Neuron (in vitro differentiated cells): ENCODE data around the gene AHCYL1.
A peak's percentile ranks its signal among the peaks of the same experiment; 100 is the strongest.

ENCODE experiments used
- H2AFZ ChIP-seq: one replicate; pipeline ENCODE4 v1.6.1; 2013; ENCODE audit warnings: low read depth, mild to moderate bottlenecking, inconsistent platforms, low read length, moderate library complexity
- H3K27me3 ChIP-seq: one replicate; pipeline ENCODE4 v1.6.1; 2013; ENCODE audit warnings: low read length; ENCODE audit not compliant: insufficient read depth
- H3K36me3 ChIP-seq: one replicate; pipeline ENCODE4 v1.6.1; 2013; ENCODE audit warnings: low read length; ENCODE audit not compliant: insufficient read depth
- H3K4me1 ChIP-seq: one replicate; pipeline ENCODE4 v1.6.1; 2013; ENCODE audit warnings: low read length; ENCODE audit not compliant: insufficient read depth
- H3K4me3 ChIP-seq: 2 replicates; pipeline ENCODE4 v1.5.1; 2013; ENCODE audit warnings: mild to moderate bottlenecking, low read length, moderate library complexity
- H3K9me3 ChIP-seq: one replicate; pipeline ENCODE4 v1.6.1; 2013; ENCODE audit warnings: low read length

The AHCYL1 gene

GRCh38 chr1:109979489-109980091 lies 5.0 kb upstream of the AHCYL1 start:
- no peaks in the 10 kb centered on the region for H3K27me3 ChIP-seq
- H2AFZ ChIP-seq = no peak overlapping the region
- H3K9me3 ChIP-seq = no peaks in the 10 kb centered on the region
- H3K36me3 ChIP-seq = no peaks in the 10 kb centered on the region
- no peak overlapping the region for H3K4me3 ChIP-seq
- H3K4me1 ChIP-seq = peaks cover 6% of the 10 kb centered on the region

DNA sequence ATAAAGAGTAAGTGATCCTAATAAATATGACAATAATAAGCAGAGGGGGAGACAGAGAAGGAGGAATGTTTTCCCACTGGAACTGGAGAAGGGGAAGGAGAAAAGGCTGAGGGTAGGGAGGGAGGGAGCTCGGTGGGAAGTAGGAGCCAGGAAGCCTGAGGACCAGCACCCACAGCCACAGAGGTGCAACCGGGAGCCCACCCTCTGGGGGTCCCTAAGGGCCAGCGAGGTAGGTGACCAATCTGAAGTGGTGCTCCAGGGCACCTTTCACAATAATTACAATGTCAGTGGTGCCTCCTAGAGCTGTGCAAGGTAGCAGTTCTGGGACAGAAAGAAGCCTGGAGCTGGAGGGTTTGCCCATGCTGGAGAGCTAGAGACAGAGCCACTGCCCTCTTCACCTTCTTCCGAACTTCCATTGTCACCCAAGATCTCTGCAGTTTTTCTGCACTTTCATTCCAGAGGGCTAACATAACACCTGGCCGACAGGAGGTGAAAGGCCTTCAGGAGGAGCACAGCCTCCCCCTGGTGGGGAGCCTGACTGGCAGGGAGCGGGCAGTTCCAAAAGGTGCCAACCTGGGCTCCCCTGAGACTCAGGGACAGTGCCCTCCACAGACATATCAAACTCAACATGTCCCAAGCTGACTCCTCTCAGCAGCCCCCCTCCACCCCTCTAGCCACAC lies 4.1 kb upstream of the AHCYL1 start:
- Histone ChIP-seq H3K36me3 (no peaks in the 10 kb centered on the region), H3K4me1 (peaks cover 8% of the 10 kb centered on the region), H3K4me3 (no peak overlapping the region), H3K27me3 (no peaks in the 10 kb centered on the region), H2AFZ (no peak overlapping the region), H3K9me3 (no peaks in the 10 kb centered on the region)

- no peaks in the 10 kb centered on the region for H3K27me3 ChIP-seq
- no peak overlapping the region for H3K4me3 ChIP-seq
- no peaks in the 10 kb centered on the region for H3K9me3 ChIP-seq
- H3K4me1 ChIP-seq = peaks cover 13% of the 10 kb centered on the region
- no peaks in the 10 kb centered on the region for H3K36me3 ChIP-seq
- H2AFZ ChIP-seq = no peak overlapping the region
These were observed 3.6 kb upstream of the AHCYL1 start for GRCh38 chr1:109981004-109981335.

DNA sequence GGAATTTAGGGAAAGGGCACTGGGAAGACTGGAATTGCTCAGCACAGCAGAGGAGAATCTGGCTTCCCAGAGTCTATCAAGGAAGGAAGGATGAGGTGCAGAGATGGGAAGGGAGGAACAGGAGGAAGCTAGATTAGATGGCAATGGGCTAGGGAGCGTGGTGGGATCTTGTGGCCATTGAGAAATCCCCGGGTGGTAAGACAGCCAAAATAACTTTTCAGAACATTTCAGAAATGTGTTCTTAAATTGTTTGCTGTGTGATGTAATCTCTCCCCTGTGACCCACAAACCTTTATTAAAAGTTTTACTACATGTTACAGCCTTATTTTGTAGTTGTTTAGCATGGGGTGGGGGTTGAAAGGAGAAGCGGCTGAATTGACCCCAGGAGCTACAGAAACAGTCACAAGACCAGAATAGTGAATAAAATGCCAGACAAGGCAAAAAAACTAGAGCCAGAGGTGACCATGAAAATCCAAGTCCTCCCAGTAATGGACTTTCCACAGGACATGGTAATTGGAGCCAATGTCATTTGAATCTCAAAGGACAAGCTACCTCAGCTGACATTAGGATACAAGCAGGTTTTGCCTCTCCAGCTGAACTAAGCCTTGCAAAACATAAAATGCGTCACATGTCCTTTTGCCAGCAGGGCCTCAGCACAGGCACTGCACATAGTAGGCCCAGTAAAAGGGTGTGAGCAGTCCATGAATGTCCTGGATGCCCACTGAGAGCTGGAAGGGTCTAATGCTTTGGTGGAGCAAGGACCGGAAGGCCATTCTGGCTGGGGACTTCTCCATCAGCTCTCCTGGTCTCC lies 980 bp upstream of the AHCYL1 start:
- Histone ChIP-seq H3K4me3 (peak overlapping the region; percentile 97), H3K4me1 (peaks cover 28% of the 10 kb centered on the region), H2AFZ (peak overlapping the region; percentile 28), H3K36me3 (peaks cover 7% of the 10 kb centered on the region), H3K27me3 (no peaks in the 10 kb centered on the region), H3K9me3 (peaks cover 2% of the 10 kb centered on the region)

DNA sequence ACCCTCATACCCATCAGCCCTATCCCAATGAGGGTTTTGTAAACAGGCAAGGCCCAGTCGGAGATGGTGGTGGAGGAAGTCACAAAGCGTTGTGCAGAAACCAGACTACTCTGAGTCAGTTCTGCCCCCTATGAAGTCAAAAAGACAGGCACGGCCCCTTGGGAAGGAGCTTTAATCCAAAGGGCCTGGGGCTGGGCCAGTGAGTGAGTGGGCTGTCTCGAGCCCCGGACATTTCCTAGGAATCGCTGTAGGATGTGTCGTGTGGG lies 442 bp upstream of the AHCYL1 start:
- Histone ChIP-seq H3K9me3 (peaks cover 4% of the 10 kb centered on the region), H3K27me3 (no peaks in the 10 kb centered on the region), H3K4me3 (peak overlapping the region; percentile 97), H3K4me1 (peaks cover 28% of the 10 kb centered on the region), H2AFZ (peak overlapping the region; percentile 28), H3K36me3 (peaks cover 10% of the 10 kb centered on the region)

DNA sequence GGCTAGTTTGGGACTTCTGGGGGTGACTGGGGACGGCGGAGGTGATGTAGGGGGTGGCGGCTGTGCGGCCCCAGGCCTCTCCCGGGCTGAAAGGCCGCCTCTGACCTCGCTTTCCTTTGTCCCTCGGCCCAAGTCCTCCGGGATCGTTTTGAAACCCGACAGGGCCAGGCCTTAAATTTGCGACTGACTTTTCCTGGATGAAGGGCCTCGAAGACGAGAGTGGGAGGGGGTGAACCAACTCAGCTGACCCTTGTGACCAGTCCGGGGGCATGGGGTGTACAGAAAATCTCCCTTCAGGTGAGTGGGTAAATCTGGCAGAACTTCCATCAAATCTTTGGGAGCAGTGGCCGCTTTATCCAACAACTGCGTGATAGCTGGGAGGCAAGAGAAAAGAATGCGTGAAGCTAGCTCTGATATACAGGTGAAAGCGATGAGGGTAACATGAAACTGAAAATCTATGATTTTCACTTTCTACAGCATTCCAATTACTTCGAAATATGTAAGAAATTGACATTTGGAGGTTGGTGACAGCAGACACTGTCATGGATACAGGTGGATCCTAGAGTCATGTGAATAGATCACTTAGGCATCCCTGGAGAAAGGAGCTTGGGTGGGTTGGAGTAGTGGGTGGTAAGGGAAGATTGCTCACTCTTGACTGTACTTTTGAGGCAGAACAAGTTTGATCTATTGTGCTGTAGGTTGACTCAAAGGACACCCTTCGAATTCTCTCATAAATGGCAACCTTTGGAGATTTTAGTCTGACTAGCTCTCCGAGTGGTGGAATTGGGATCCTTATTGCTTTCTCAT lies 885 bp downstream of the AHCYL1 start:
- peak overlapping the region; percentile 97 for H3K4me3 ChIP-seq
- H3K4me1 ChIP-seq = peaks cover 28% of the 10 kb centered on the region
- peaks cover 5% of the 10 kb centered on the region for H3K9me3 ChIP-seq
- peak overlapping the region; percentile 19 for H2AFZ ChIP-seq
- H3K36me3 ChIP-seq = peaks cover 18% of the 10 kb centered on the region
- H3K27me3 ChIP-seq = no peaks in the 10 kb centered on the region

DNA sequence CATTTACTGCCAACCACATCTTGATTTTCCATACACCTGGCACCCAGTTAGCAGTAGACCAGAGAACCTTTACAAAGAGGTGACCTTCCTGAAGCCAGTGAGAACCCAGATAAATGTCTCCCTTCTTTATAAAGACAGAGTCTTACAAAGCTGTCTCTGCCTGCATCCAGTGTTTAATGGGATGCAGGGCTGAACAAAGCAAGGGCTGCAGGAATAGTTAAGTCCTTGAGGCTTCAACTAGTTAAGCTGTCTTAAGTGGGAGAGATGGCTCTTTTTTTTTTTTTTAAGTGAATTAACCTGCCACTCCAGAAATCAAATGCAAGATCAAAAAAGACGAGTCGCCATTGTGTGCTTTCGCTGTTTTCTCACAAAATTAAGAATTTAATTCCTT lies 1.5 kb downstream of the AHCYL1 start:
- Histone ChIP-seq H3K4me1 (peaks cover 28% of the 10 kb centered on the region), H3K9me3 (peaks cover 5% of the 10 kb centered on the region), H2AFZ (no peak overlapping the region), H3K27me3 (no peaks in the 10 kb centered on the region), H3K4me3 (peak overlapping the region; percentile 97), H3K36me3 (peaks cover 24% of the 10 kb centered on the region)

GRCh38 chr1:109988349-109988914 lies 3.9 kb downstream of the AHCYL1 start:
- Histone ChIP-seq H3K4me1 (peaks cover 28% of the 10 kb centered on the region), H3K36me3 (peaks cover 31% of the 10 kb centered on the region)

DNA sequence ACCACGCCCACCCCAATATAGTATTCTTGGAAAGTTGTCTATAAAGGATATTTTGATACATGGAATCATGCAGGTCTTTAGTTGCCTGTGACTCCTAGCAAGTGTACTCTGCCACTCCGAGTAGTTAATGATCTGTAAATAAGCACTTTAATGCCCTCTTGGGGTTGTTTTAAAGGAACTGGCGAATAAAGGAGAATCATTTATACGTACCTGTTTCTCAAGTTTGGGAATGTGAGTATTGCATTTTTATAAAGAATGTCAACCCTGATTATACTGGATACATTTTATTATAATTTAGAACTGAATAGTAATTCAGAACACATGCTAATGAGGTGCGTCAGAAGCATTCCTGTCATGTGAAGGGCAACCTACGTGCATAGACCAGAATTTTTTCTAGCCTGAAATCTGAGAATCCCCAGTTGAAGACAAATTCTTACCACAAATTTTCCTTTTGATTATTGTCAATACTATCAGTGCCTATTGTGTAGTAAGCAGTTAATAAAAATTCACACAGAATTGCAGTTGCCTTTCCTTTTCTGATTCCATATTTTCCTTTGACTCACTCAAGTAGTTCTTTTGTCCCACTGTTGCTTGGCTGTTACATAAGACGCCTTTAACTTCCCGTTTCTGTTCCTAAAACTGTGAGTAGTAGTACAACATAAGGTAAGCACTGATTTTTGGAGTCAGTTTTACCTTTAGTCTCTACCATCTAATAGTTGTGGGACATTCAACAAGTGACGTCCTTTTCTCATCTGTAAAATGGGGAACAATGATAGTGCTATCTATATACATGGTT lies 5.1 kb downstream of the AHCYL1 start:
- no peaks in the 10 kb centered on the region for H3K27me3 ChIP-seq
- peaks cover 5% of the 10 kb centered on the region for H3K9me3 ChIP-seq
- H2AFZ ChIP-seq = no peak overlapping the region
- peaks cover 31% of the 10 kb centered on the region for H3K36me3 ChIP-seq
- H3K4me3 ChIP-seq = no peak overlapping the region
- H3K4me1 ChIP-seq = peaks cover 22% of the 10 kb centered on the region

More at GRCh38 chr1:109988349-109988914, 3.9 kb downstream of the AHCYL1 start:
- no peak overlapping the region for H2AFZ ChIP-seq
- peaks cover 5% of the 10 kb centered on the region for H3K9me3 ChIP-seq
- no peaks in the 10 kb centered on the region for H3K27me3 ChIP-seq
- no peak overlapping the region for H3K4me3 ChIP-seq

DNA sequence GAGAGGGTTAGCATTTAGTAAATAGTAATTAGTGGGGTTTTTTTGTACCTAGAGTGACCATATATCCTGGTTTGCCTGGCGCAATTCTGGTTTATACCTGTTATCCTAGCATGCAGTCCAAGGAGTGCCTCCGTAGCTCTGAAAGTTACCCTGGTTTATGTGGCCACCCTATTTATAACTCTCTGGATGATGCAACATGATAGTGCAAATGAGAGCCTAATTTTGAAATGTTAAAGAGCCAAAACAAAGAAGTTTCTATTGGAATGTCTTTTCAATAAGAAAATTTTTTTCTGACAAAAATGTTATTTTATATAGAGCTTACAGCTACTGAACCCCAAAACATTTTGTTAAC lies 5.7 kb downstream of the AHCYL1 start:
- peaks cover 22% of the 10 kb centered on the region for H3K4me1 ChIP-seq
- H3K36me3 ChIP-seq = peaks cover 34% of the 10 kb centered on the region
- no peak overlapping the region for H3K4me3 ChIP-seq
- H2AFZ ChIP-seq = no peak overlapping the region
- peaks cover 5% of the 10 kb centered on the region for H3K9me3 ChIP-seq
- H3K27me3 ChIP-seq = no peaks in the 10 kb centered on the region

GRCh38 chr1:109991400-109991925 lies 6.9 kb downstream of the AHCYL1 start:
- no peaks in the 10 kb centered on the region for H3K27me3 ChIP-seq
- no peak overlapping the region for H2AFZ ChIP-seq
- H3K4me1 ChIP-seq = peaks cover 10% of the 10 kb centered on the region
- H3K9me3 ChIP-seq = peaks cover 5% of the 10 kb centered on the region
- peaks cover 46% of the 10 kb centered on the region for H3K36me3 ChIP-seq
- H3K4me3 ChIP-seq = no peak overlapping the region

- Histone ChIP-seq H3K36me3 (peaks cover 39% of the 10 kb centered on the region), H3K4me1 (no peaks in the 10 kb centered on the region), H3K9me3 (peaks cover 2% of the 10 kb centered on the region), H3K4me3 (no peak overlapping the region), H3K27me3 (no peaks in the 10 kb centered on the region), H2AFZ (no peak overlapping the region)
These were observed 9.3 kb downstream of the AHCYL1 start for GRCh38 chr1:109993885-109994284.
